ENCODE measurements around the gene RBM4B.

Gene RBM4B

DNA sequence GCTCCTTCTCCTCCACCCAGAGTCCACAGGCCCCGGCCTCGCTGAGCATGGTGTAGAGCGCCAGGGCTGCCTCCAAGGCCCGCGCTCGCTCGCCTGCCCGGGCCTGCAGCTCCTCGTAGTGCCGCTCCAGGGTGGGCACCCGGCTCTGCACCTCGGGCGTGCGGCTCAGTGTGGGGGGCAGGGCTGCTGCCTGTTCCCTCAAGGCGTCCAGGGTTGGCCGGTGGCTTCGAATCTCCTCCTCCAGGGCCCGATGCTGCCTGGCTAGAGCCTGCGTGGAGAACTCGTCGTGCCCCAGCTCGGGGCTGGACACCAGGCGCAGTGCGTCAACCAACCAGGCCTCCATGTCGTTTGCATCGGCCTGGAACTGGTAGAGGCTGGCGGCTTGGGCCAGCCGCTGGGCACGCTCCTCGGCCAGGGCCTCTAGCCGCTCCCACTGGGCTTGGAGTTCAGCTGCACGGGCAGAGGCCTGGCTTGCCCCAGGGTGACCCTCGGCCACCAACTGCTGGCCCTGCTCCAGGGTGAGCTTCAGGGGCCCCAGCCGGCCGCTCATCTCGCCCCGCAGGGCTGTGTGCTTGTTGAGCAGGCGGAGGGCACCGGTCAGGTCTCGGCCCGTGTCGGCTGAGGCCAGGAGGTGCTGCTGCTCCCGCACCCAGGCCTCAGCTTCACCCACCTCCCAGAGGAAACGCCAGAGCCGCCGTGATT lies 27.1 kb upstream of the RBM4B start:
- no peaks in the 10 kb centered on the region for H3K27me3 ChIP-seq (replicated peaks; ENCODE audit: control insufficient read depth, insufficient read depth, low read length)
- H3K4me1 ChIP-seq (ENCODE audit: control insufficient read depth, insufficient read depth, low read length), result no peaks in the 10 kb centered on the region
- H3K36me3 ChIP-seq (ENCODE audit: control insufficient read depth, insufficient read depth, low read length, severe bottlenecking), result no peaks in the 10 kb centered on the region
- H3K4me3 ChIP-seq (ENCODE audit: low read length), result no peak overlapping the region
- no peak for DNase-seq (ENCODE audit: low read depth)
- peaks cover 1% of the 10 kb centered on the region for H3K9me3 ChIP-seq (ENCODE audit: control insufficient read depth, low read length)
- no peak overlapping the region for H3K9ac ChIP-seq (ENCODE audit: low read length)

DNA sequence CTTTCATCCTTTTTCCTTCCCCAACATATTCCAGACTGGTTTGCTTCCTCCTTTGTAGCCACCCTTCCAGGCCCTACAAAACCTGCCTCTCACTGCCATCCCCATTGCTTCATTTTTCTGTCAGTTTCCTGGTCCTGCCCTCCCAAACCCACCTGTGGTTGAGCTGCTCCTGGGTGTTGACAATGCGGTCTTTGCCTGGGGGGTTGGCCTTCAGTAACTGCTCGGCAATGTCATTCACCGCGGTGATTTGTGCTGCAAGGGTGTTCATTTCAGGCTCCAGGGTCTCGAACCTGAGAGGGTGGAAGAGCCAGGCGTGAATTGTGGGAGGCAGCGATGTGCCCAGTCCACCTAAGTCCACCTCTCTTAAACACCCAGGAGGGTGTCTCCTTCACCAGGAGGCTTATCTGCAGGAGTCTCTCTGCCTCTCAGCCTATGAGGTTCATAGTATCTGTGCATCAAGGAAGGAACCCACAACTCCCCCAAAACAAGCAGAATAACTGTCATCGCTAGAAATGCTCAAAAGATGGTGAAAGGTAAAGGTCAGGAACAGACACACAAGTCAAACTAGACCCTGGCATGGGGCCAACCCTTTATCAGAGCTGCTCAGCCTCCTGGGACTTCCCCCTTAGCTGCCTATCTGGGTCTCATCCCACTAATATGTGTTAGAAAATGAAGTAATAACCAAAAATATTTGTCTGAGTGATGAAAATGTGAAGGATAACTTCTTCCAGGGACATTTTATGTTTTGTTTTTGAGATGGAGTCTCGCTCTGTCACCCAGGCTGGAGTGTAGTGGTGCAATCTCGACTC lies 23.9 kb upstream of the RBM4B start:
- no peak overlapping the region for H3K9ac ChIP-seq (ENCODE audit: low read length)
- peaks cover 9% of the 10 kb centered on the region for H3K9me3 ChIP-seq (ENCODE audit: control insufficient read depth, low read length)
- H3K27me3 ChIP-seq (replicated peaks; ENCODE audit: control insufficient read depth, insufficient read depth, low read length), result no peaks in the 10 kb centered on the region
- no peaks in the 10 kb centered on the region for H3K36me3 ChIP-seq (ENCODE audit: control insufficient read depth, insufficient read depth, low read length, severe bottlenecking)
- DNase-seq (ENCODE audit: low read depth), result no peak
- no peak overlapping the region for H3K4me3 ChIP-seq (ENCODE audit: low read length)
- no peaks in the 10 kb centered on the region for H3K4me1 ChIP-seq (ENCODE audit: control insufficient read depth, insufficient read depth, low read length)

DNA sequence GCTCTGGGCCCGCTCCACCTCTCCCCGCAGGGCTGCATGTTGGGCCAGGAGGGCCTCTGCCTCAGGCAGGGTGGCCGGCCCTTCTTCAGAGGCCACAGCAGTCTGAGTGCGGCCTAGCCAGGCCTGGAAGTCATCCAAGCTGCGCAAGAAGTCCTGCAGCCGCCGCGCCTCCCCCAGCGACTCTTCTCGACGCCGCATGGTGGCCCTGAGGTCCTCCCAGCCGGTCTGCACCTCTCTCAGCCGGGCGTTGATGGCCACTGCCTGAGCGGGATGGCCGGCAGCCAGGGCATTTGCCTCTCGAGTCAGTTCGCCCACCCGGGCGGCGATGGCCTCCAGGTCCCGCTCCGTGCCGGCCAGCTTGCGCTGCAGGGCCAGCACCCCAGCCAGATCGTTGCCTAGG lies 23.1 kb upstream of the RBM4B start:
- Histone ChIP-seq H3K27me3 (replicated peaks; ENCODE audit: control insufficient read depth, insufficient read depth, low read length) (no peaks in the 10 kb centered on the region), H3K9me3 (ENCODE audit: control insufficient read depth, low read length) (peaks cover 9% of the 10 kb centered on the region)

DNA sequence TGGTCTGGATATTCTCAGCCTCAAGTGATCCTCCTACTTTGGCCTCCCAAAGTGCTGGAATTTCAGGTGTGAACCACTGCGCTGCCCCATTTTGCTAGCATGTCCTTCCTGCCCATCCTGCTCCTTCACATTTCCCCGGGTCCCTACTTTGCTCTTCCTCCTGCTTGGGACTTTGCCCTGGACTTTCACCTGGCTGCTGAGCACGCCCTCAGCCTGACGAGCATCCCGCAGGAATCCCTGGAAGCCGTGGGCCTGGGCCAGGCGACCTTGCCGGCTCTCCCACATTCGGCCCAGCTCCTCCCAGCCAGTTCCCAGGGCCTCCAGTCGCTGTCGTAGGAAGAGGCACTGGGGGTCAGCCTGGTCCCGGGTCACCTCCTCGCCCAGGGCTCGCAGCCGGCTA lies 22.6 kb upstream of the RBM4B start:
- peaks cover 9% of the 10 kb centered on the region for H3K9me3 ChIP-seq (ENCODE audit: control insufficient read depth, low read length)
- DNase-seq (ENCODE audit: low read depth), result no peak
- no peak overlapping the region for H3K4me3 ChIP-seq (ENCODE audit: low read length)
- no peaks in the 10 kb centered on the region for H3K4me1 ChIP-seq (ENCODE audit: control insufficient read depth, insufficient read depth, low read length)
- no peaks in the 10 kb centered on the region for H3K27me3 ChIP-seq (replicated peaks; ENCODE audit: control insufficient read depth, insufficient read depth, low read length)
- no peak overlapping the region for H3K9ac ChIP-seq (ENCODE audit: low read length)
- H3K36me3 ChIP-seq (ENCODE audit: control insufficient read depth, insufficient read depth, low read length, severe bottlenecking), result no peaks in the 10 kb centered on the region

More for the DNA sequence above, 23.1 kb upstream of the RBM4B start:
- Histone ChIP-seq H3K9ac (ENCODE audit: low read length) (no peak overlapping the region), H3K36me3 (ENCODE audit: control insufficient read depth, insufficient read depth, low read length, severe bottlenecking) (no peaks in the 10 kb centered on the region), H3K4me1 (ENCODE audit: control insufficient read depth, insufficient read depth, low read length) (no peaks in the 10 kb centered on the region), H3K4me3 (ENCODE audit: low read length) (no peak overlapping the region)
- DNase-seq (ENCODE audit: low read depth), result no peak

DNA sequence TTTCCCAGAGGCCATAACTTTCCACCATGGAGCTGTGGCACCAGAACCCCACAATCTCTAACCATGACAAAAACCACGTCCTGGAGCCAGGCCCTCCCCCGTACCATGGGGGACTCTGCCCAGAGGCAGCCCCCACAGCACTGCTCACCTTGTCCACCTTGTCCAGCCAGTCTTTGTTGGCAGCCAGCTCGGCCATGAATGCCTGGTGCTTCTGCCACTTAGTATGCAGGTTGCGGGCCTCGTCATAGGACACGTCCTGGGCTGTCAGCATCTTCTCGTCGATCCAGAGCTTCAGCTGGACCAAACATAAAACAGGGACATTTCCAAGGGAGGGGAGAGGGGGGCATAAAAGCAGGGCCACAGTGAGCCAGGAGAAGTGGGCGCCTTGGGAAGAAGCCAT lies 20.8 kb upstream of the RBM4B start:
- Histone ChIP-seq H3K4me3 (ENCODE audit: low read length) (no peak overlapping the region), H3K9me3 (ENCODE audit: control insufficient read depth, low read length) (peaks cover 9% of the 10 kb centered on the region), H3K9ac (ENCODE audit: low read length) (no peak overlapping the region), H3K27me3 (replicated peaks; ENCODE audit: control insufficient read depth, insufficient read depth, low read length) (no peaks in the 10 kb centered on the region), H3K4me1 (ENCODE audit: control insufficient read depth, insufficient read depth, low read length) (no peaks in the 10 kb centered on the region), H3K36me3 (ENCODE audit: control insufficient read depth, insufficient read depth, low read length, severe bottlenecking) (no peaks in the 10 kb centered on the region)
- DNase-seq (ENCODE audit: low read depth), result no peak

DNA sequence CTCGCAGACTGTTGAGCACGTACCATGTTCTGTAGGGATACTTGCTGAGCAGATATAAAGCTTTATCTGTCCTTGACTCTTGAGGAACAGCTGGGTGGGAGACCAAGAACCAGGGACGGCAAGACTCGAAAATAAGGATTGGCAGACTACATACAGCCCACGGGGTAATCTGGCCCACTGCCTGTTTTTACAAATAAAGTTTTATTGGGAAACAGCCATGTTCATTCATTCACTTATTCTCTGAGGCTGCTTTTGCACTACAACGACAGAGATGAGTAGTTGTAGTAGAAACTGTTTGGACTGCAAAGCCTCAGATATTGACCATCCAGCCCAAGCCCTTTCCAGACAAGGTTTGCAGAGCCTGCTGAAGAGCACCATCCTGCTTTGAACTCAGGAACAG lies 20.3 kb upstream of the RBM4B start:
- Histone ChIP-seq H3K9ac (ENCODE audit: low read length) (no peak overlapping the region), H3K36me3 (ENCODE audit: control insufficient read depth, insufficient read depth, low read length, severe bottlenecking) (no peaks in the 10 kb centered on the region), H3K27me3 (replicated peaks; ENCODE audit: control insufficient read depth, insufficient read depth, low read length) (no peaks in the 10 kb centered on the region), H3K4me3 (ENCODE audit: low read length) (no peak overlapping the region), H3K4me1 (ENCODE audit: control insufficient read depth, insufficient read depth, low read length) (no peaks in the 10 kb centered on the region), H3K9me3 (ENCODE audit: control insufficient read depth, low read length) (peaks cover 9% of the 10 kb centered on the region)
- no peak for DNase-seq (ENCODE audit: low read depth)

DNA sequence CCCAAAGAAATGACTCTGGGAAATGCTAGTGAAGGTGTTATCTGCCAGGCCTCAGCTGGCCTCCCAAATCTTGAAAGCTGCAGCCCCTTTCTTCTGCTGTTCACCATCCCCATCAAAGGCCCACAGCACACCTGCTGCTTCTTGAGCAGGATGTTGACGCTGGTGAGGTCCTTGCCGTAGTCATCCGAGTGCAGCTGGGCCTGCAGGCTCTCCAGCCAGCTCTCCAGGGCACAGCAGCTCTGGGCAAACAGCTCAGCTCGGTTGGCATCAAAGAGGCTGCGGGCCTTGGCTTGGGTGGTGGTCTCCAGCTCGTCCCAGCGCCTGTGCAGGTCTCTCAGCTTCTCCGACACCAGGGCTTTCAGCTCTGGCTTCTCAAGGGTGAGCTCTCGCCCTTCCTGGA lies 18.5 kb upstream of the RBM4B start:
- no peaks in the 10 kb centered on the region for H3K27me3 ChIP-seq (replicated peaks; ENCODE audit: control insufficient read depth, insufficient read depth, low read length)
- no peaks in the 10 kb centered on the region for H3K36me3 ChIP-seq (ENCODE audit: control insufficient read depth, insufficient read depth, low read length, severe bottlenecking)
- peaks cover 9% of the 10 kb centered on the region for H3K9me3 ChIP-seq (ENCODE audit: control insufficient read depth, low read length)
- H3K9ac ChIP-seq (ENCODE audit: low read length), result no peak overlapping the region
- no peak overlapping the region for H3K4me3 ChIP-seq (ENCODE audit: low read length)
- no peaks in the 10 kb centered on the region for H3K4me1 ChIP-seq (ENCODE audit: control insufficient read depth, insufficient read depth, low read length)
- no peak for DNase-seq (ENCODE audit: low read depth)

DNA sequence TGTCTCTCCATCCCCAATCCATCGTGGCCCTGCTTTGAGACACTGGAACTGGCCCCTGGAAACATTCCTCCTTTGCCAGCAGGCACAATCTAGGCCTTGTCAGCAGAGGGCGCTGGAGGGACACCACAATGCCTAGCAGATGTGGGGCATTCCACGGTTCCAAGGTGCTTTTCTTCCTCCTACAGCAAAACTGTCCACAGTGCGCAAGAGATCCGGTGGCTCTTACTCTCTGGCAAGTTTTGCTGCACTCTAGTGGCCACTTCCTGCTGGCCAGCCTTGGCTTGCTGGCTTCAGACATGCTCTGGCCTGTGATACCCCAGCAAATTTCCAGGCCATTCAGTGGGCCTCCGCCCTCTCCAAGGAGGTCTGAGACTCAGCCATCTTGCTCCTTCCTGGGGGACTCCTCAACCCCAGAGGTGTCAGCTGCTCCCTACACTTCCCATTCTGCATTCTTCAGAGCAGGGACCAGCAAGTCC lies 17.1 kb upstream of the RBM4B start:
- no peaks in the 10 kb centered on the region for H3K4me1 ChIP-seq (ENCODE audit: control insufficient read depth, insufficient read depth, low read length)
- peaks cover 7% of the 10 kb centered on the region for H3K9me3 ChIP-seq (ENCODE audit: control insufficient read depth, low read length)
- no peaks in the 10 kb centered on the region for H3K27me3 ChIP-seq (replicated peaks; ENCODE audit: control insufficient read depth, insufficient read depth, low read length)
- H3K36me3 ChIP-seq (ENCODE audit: control insufficient read depth, insufficient read depth, low read length, severe bottlenecking), result no peaks in the 10 kb centered on the region
- peak; percentile 94 for DNase-seq (ENCODE audit: low read depth)
- no peak overlapping the region for H3K4me3 ChIP-seq (ENCODE audit: low read length)
- no peak overlapping the region for H3K9ac ChIP-seq (ENCODE audit: low read length)

DNA sequence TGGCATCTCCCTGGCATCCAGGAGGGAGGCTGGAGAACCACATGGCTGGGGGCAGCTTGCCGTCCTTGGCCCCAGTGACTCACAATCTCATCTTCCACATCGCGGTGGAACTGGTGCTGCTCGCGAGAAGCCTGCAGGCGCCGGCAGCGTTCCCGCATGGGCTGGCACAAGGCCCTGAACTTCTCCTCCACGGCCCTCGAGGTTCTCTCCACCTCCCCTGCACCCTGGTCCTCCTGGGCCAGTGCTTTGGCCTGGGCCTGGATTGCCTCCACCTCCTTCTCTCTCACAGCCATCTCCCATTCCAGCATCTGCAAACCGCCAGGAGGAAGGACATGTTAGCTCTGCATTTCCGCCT lies 16.3 kb upstream of the RBM4B start:
- Histone ChIP-seq H3K36me3 (ENCODE audit: control insufficient read depth, insufficient read depth, low read length, severe bottlenecking) (no peaks in the 10 kb centered on the region), H3K27me3 (replicated peaks; ENCODE audit: control insufficient read depth, insufficient read depth, low read length) (no peaks in the 10 kb centered on the region), H3K9me3 (ENCODE audit: control insufficient read depth, low read length) (no peaks in the 10 kb centered on the region), H3K4me3 (ENCODE audit: low read length) (no peak overlapping the region), H3K4me1 (ENCODE audit: control insufficient read depth, insufficient read depth, low read length) (no peaks in the 10 kb centered on the region), H3K9ac (ENCODE audit: low read length) (peak overlapping the region; percentile 21)
- no peak for DNase-seq (ENCODE audit: low read depth)

DNA sequence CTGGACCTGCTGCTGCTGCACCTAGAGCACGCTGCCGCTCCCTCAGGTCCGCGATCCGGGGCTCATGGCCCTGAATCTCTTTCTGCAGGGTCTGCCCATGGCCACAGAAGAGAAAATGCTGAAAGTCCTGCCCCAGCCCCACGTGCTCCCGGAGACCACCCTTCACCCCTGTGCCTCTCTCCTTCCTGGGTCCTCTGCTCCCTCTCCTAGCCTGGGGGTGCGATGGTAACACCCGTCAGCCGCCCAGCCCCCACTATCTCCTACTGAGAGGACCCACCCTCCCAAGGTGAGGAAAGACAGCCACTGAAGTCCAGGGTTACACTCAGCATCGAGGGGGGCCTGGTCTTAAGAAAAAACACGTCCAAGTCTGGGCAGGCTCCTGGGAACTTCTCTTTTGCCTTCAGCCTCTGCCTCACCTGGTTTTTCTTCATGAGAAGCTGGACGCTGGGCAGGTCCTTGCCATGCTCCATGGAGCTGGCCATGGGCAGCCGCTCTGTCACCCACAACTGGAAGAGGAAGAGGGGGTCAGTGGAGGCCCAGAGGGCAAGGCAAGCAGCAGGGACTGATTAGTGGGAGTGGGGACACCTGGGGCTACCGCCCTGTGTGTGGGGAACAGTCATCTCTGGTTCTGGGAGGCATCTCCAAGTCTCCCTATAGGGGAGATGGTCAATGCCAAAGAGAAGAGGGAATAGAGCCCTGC lies 15.8 kb upstream of the RBM4B start:
- Histone ChIP-seq H3K36me3 (ENCODE audit: control insufficient read depth, insufficient read depth, low read length, severe bottlenecking) (no peaks in the 10 kb centered on the region), H3K9ac (ENCODE audit: low read length) (peak overlapping the region; percentile 21), H3K4me3 (ENCODE audit: low read length) (no peak overlapping the region), H3K9me3 (ENCODE audit: control insufficient read depth, low read length) (no peaks in the 10 kb centered on the region), H3K27me3 (replicated peaks; ENCODE audit: control insufficient read depth, insufficient read depth, low read length) (peaks cover under 1% of the 10 kb centered on the region), H3K4me1 (ENCODE audit: control insufficient read depth, insufficient read depth, low read length) (no peaks in the 10 kb centered on the region)
- DNase-seq (ENCODE audit: low read depth), result no peak

DNA sequence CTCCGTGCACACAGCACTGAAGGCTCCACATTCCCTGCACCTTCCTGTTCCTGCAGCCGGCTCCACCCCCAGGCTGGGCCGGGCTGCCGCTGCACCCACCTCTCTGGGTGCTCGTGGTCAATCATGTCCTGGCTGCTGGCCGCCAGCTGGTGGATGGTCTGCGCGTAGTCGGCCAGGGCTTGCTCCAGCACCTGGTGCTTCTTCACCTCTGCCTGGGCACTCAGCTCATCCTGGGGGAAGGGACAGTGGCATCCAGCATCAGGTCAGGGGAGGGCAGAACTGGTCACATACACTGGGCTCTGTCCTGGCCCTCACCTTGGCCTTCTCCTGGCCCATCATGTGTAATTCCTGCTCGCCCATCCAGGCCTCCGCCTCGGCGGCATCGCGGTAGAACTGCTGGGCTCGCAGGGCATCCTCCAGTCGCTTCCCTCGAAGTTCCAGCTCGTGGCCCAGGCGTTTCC lies 15.2 kb upstream of the RBM4B start:
- Histone ChIP-seq H3K4me3 (ENCODE audit: low read length) (no peak overlapping the region), H3K9ac (ENCODE audit: low read length) (no peak overlapping the region), H3K36me3 (ENCODE audit: control insufficient read depth, insufficient read depth, low read length, severe bottlenecking) (no peaks in the 10 kb centered on the region), H3K9me3 (ENCODE audit: control insufficient read depth, low read length) (no peaks in the 10 kb centered on the region), H3K27me3 (replicated peaks; ENCODE audit: control insufficient read depth, insufficient read depth, low read length) (peaks cover 6% of the 10 kb centered on the region), H3K4me1 (ENCODE audit: control insufficient read depth, insufficient read depth, low read length) (no peaks in the 10 kb centered on the region)
- DNase-seq (ENCODE audit: low read depth), result no peak

All from adipocyte (in vitro differentiated cells).